Right cardiac atrium (tissue), 5 donors: ENCODE data around the gene CDH22. TPM values are rescaled to one million over a fixed set of nuclear protein-coding genes. Genes with fewer than 3 reads are reported as not detected.

ENCODE experiments used
- ATAC-seq, 2 donors: fragments of 200-7000 bp; cut with Tn5 transposase; one replicate each; pipeline versions ENCODE4 v1.8.0 to v1.9.1; 2020; ENCODE audit warnings: moderate library complexity in 2 of 2, mild to moderate bottlenecking in 1 of 2
- DNase-seq, 3 donors: peaks; one replicate each; pipeline ENCODE4 v3.0.0-alpha.2; 2020
- H3K27ac ChIP-seq: one replicate; pipeline ENCODE4 v1.5.1; 2013; ENCODE audit warnings: mild to moderate bottlenecking, low read length, control low read depth, moderate library complexity
- H3K27me3 ChIP-seq: one replicate; pipeline ENCODE4 v1.6.1; 2013; ENCODE audit not compliant: control insufficient read depth, insufficient read depth
- H3K4me1 ChIP-seq: one replicate; pipeline ENCODE4 v1.6.1; 2013; ENCODE audit warnings: low read length; ENCODE audit not compliant: control insufficient read depth, insufficient read depth
- H3K4me3 ChIP-seq: one replicate; pipeline ENCODE4 v1.5.1; 2013; ENCODE audit warnings: low read length, control low read depth
- H3K9me3 ChIP-seq: one replicate; pipeline ENCODE4 v1.6.1; 2013; ENCODE audit warnings: low read length; ENCODE audit not compliant: control insufficient read depth
- WGBS: extraction: QIAGEN DNeasy Blood & Tissue Kit; methylation state at CpG from one replicate; pipeline ENCODE4 v1.1.7; 2013; 5-methylcytosine and 5-hydroxymethylcytosine counted together
- intact Hi-C, 4 donors: fragments of 100-400 bp; cut with DNase I; formaldehyde crosslinking; loops; one replicate each; pipeline versions ENCODE4 v1.11.0 to v1.14.0; 2022 to 2023
- polyA plus RNA-seq: library from polyadenylated mRNA; stranded (reverse); fragments of 200-250 nt; gene quantifications from one replicate; pipeline ENCODE4 v1.2.3, GENCODE V29; 2013
- total RNA-seq, 4 donors: library from RNA; stranded (reverse); fragmentation: NEBNext Ultra II Directional; extraction: Animal tissue kit (Norgen Biotek cat#: 25700); gene quantifications; one replicate each; pipeline ENCODE4 v1.2.1, GENCODE V29; 2021
- donor health status: healthy with polysubstance abuse.
- donor health status: DM: no; HTN: yes; CAD: no.
- donor health status: DM: no; HTN: no; CAD: no.
- donor health status: DM: no; HTN: yes; CAD: no; lungs with severe emphysema.
- donor health status: DM: yes; HTN: yes; CAD: no.

CDH22 gene
- total and polyA plus RNA-seq, 5 donors, result 1.6 to 7.0 (median 4.0) TPM

- H3K4me3 ChIP-seq, result no peak overlapping the region
- 32% methylated on average over 17 of the region's 17 CpGs for WGBS
- ATAC-seq (peak in 1 of 2 donors; percentile 32), DNase-seq (peak in 1 of 3 donors; percentile 60)
- peaks cover 2% of the 10 kb centered on the region for H3K4me1 ChIP-seq
- H3K27ac ChIP-seq, result no peak overlapping the region
- H3K27me3 ChIP-seq, result no peaks in the 10 kb centered on the region
- intact Hi-C loops, result loop anchor here in 2 of 4 donors (5.0 to 10.0 kb wide), 2 partner anchors 210 to 318 kb away; partner anchors contain the start of gene SLC12A5 (in 1 of the 2)
- no peaks in the 10 kb centered on the region for H3K9me3 ChIP-seq
These were observed 34.4 kb upstream of the CDH22 start for GRCh38 chr20:46342451-46343347.

GRCh38 chr20:46342010-46342378, 33.7 kb upstream of the CDH22 start:
- Histone ChIP-seq H3K27me3 (no peaks in the 10 kb centered on the region), H3K4me1 (peaks cover 2% of the 10 kb centered on the region), H3K4me3 (no peak overlapping the region), H3K27ac (no peak overlapping the region), H3K9me3 (no peaks in the 10 kb centered on the region)
- ATAC-seq (peak in 1 of 2 donors; percentile 32), DNase-seq (no peak)
- 51% methylated on average over 9 of the region's 9 CpGs for WGBS
- intact Hi-C loops, result loop anchor here in 2 of 4 donors (5.0 to 10.0 kb wide), 2 partner anchors 210 to 317 kb away; partner anchors contain the start of gene SLC12A5 (in 1 of the 2)

GRCh38 chr20:46341074-46342009, 33.0 kb upstream of the CDH22 start:
- Histone ChIP-seq H3K27me3 (no peaks in the 10 kb centered on the region), H3K9me3 (no peaks in the 10 kb centered on the region), H3K4me1 (peaks cover 2% of the 10 kb centered on the region), H3K27ac (no peak overlapping the region), H3K4me3 (no peak overlapping the region)
- WGBS, result 58% methylated on average over 24 of the region's 24 CpGs
- peak in 1 of 3 donors; percentile 13 for DNase-seq
- no peak for ATAC-seq
- intact Hi-C loops, result loop anchor here in 2 of 4 donors (5.0 to 10.0 kb wide), 2 partner anchors 209 to 317 kb away; partner anchors contain the start of gene SLC12A5 (in 1 of the 2)

GRCh38 chr20:46339037-46339436, 30.7 kb upstream of the CDH22 start:
- H3K27me3 ChIP-seq, result no peaks in the 10 kb centered on the region
- 75% methylated on average over 7 of the region's 7 CpGs for WGBS
- no peak for DNase-seq

GRCh38 chr20:46336735-46337134, 28.4 kb upstream of the CDH22 start:
- Histone ChIP-seq H3K4me3 (no peak overlapping the region), H3K4me1 (no peaks in the 10 kb centered on the region), H3K9me3 (no peaks in the 10 kb centered on the region), H3K27me3 (no peaks in the 10 kb centered on the region), H3K27ac (no peak overlapping the region)
- no peak for DNase-seq
- ATAC-seq, result no peak
- intact Hi-C loops, result no loop called here
- whole genome bisulfite sequencing, result 46% methylated on average over 3 of the region's 3 CpGs

More at GRCh38 chr20:46339037-46339436, 30.7 kb upstream of the CDH22 start:
- Histone ChIP-seq H3K27ac (no peak overlapping the region), H3K9me3 (no peaks in the 10 kb centered on the region), H3K4me1 (peaks cover 2% of the 10 kb centered on the region), H3K4me3 (no peak overlapping the region)
- intact Hi-C loops, result no loop called here
- ATAC-seq, result no peak

GRCh38 chr20:46334303-46334904, 26.1 kb upstream of the CDH22 start:
- WGBS, result 45% methylated on average over 9 of the region's 9 CpGs
- ATAC-seq (no peak), DNase-seq (no peak)
- Histone ChIP-seq H3K27ac (no peak overlapping the region), H3K4me1 (no peaks in the 10 kb centered on the region), H3K27me3 (no peaks in the 10 kb centered on the region), H3K9me3 (no peaks in the 10 kb centered on the region), H3K4me3 (no peak overlapping the region)
- intact Hi-C loops, result no loop called here

- no peak overlapping the region for H3K4me3 ChIP-seq
- no peak for DNase-seq
- H3K9me3 ChIP-seq, result no peaks in the 10 kb centered on the region
- WGBS, result 59% methylated on average over 8 of the region's 8 CpGs
- peak; percentile 21 to 69 for ATAC-seq
- intact Hi-C loops, result no loop called here
- no peaks in the 10 kb centered on the region for H3K27me3 ChIP-seq
- H3K27ac ChIP-seq, result no peak overlapping the region
- no peaks in the 10 kb centered on the region for H3K4me1 ChIP-seq
These were observed 25.1 kb upstream of the CDH22 start for GRCh38 chr20:46333161-46333991.

- no peak overlapping the region for H3K27ac ChIP-seq
- intact Hi-C loops, result no loop called here
- no peak for ATAC-seq
These were observed 24.3 kb upstream of the CDH22 start for GRCh38 chr20:46332373-46333160.

GRCh38 chr20:46331611-46332361, 23.5 kb upstream of the CDH22 start:
- Histone ChIP-seq H3K9me3 (no peaks in the 10 kb centered on the region), H3K27me3 (no peaks in the 10 kb centered on the region), H3K4me1 (no peaks in the 10 kb centered on the region), H3K4me3 (no peak overlapping the region), H3K27ac (no peak overlapping the region)
- intact Hi-C loops, result no loop called here
- no peak for DNase-seq
- ATAC-seq, result no peak
- 71% methylated on average over 13 of the region's 13 CpGs for WGBS

More at GRCh38 chr20:46332373-46333160, 24.3 kb upstream of the CDH22 start:
- Histone ChIP-seq H3K27me3 (no peaks in the 10 kb centered on the region), H3K4me1 (no peaks in the 10 kb centered on the region), H3K4me3 (no peak overlapping the region), H3K9me3 (no peaks in the 10 kb centered on the region)
- 38% methylated on average over 12 of the region's 12 CpGs for WGBS
- DNase-seq, result no peak
